HL-60 (cell line): ENCODE measurements around the gene TECTB.

Experiments used
- CTCF ChIP-seq: IDR thresholded peaks from one replicate; pipeline ENCODE4 v1.5.1; 2011; ENCODE audit warnings: low read length, control low read depth, inconsistent platforms; ENCODE audit not compliant: insufficient read depth
- GABPA ChIP-seq: IDR thresholded peaks from 2 replicates; pipeline ENCODE4 v1.6.1; 2012; ENCODE audit warnings: low read depth
- POLR2AphosphoS5 ChIP-seq: IDR thresholded peaks from 2 replicates; pipeline ENCODE4 v1.6.1; 2012; ENCODE audit warnings: low read depth
- REST ChIP-seq: IDR thresholded peaks from 2 replicates; pipeline ENCODE4 v1.6.1; 2012; ENCODE audit warnings: low read depth; ENCODE audit not compliant: insufficient replicate concordance

GRCh38 chr10:112352044-112352443 is 68.8 kb downstream of the TECTB start:
- no peak for TF ChIP-seq CTCF
- TF ChIP-seq GABPA = no peak
- no peak for TF ChIP-seq REST
- no peak for TF ChIP-seq POLR2AphosphoS5
